Urothelium cell line (cell line): ENCODE results near the gene JAG2.

Experiments
- DNase-seq: peaks from one replicate; pipeline ENCODE4 v3.0.0; 2011; ENCODE audit warnings: low spot score, mixed read lengths
- FAIRE-seq: peaks from 2 replicates; lab custom pipeline; 2011; peaks lifted over from hg19 to GRCh38; lab: Jason Lieb, UNC

The JAG2 gene

GRCh38 chr14:105204206-105204930 is 35.8 kb upstream of the JAG2 start:
- peak; percentile 48 for FAIRE-seq
- DNase-seq: no peak

GRCh38 chr14:105203701-105204100 is 35.1 kb upstream of the JAG2 start:
- DNase-seq (no peak), FAIRE-seq (no peak)

GRCh38 chr14:105203057-105203531 is 34.5 kb upstream of the JAG2 start:
- DNase-seq (peak; percentile 74), FAIRE-seq (no peak)

- FAIRE-seq (no peak), DNase-seq (no peak)
Observed at GRCh38 chr14:105201925-105202513, 33.4 kb upstream of the JAG2 start.

- DNase-seq: no peak
- FAIRE-seq: no peak
Observed at GRCh38 chr14:105201156-105201924, 32.8 kb upstream of the JAG2 start.

- DNase-seq: no peak
- no peak for FAIRE-seq
Observed at GRCh38 chr14:105200641-105201040, 32.1 kb upstream of the JAG2 start.

GRCh38 chr14:105200074-105200473 is 31.5 kb upstream of the JAG2 start:
- FAIRE-seq (no peak), DNase-seq (no peak)

GRCh38 chr14:105199093-105199492 is 30.5 kb upstream of the JAG2 start:
- no peak for DNase-seq

GRCh38 chr14:105198588-105198987 is 30.0 kb upstream of the JAG2 start:
- FAIRE-seq: no peak

More at GRCh38 chr14:105199093-105199492, 30.5 kb upstream of the JAG2 start:
- FAIRE-seq: no peak

GRCh38 chr14:105197211-105197641 is 28.6 kb upstream of the JAG2 start:
- DNase-seq: no peak
- no peak for FAIRE-seq

More at GRCh38 chr14:105198588-105198987, 30.0 kb upstream of the JAG2 start:
- DNase-seq: no peak

- DNase-seq (no peak), FAIRE-seq (no peak)
Observed at GRCh38 chr14:105196265-105196960, 27.8 kb upstream of the JAG2 start.

- FAIRE-seq (no peak), DNase-seq (no peak)
Observed at GRCh38 chr14:105195522-105196264, 27.1 kb upstream of the JAG2 start.

GRCh38 chr14:105195051-105195450 is 26.5 kb upstream of the JAG2 start:
- DNase-seq (no peak), FAIRE-seq (no peak)

GRCh38 chr14:105193916-105194782 is 25.6 kb upstream of the JAG2 start:
- DNase-seq (no peak), FAIRE-seq (no peak)

GRCh38 chr14:105192866-105193731 is 24.5 kb upstream of the JAG2 start:
- FAIRE-seq (no peak), DNase-seq (no peak)

GRCh38 chr14:105187935-105188524 is 19.5 kb upstream of the JAG2 start:
- no peak for FAIRE-seq
- DNase-seq: no peak

GRCh38 chr14:105187116-105187515 is 18.5 kb upstream of the JAG2 start:
- no peak for DNase-seq
- no peak for FAIRE-seq

GRCh38 chr14:105185973-105186372 is 17.4 kb upstream of the JAG2 start:
- DNase-seq: no peak
- FAIRE-seq: no peak
